ENCODE results near the gene CLMP.

DNA sequence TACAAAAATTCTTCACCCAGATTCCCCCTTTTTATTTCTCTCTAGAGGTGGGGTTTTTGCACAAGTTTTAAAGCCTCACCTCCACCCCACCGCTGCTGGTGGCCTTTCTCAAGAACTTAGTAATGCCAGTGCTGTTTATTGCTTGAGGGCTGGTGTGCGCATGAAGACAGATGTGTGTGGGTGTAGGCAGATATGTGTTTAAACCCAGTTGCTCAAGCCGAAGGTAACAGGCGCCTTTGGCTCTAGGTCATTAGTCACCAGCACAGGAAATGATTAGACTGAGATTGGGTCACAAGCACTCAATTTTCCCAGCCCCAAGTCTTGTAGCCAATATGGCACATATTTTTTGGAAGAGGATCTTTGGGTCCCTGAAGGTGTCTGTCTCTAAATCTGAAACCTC, 2.7 kb upstream of the CLMP start:
- TF ChIP-seq, protein P1, sequence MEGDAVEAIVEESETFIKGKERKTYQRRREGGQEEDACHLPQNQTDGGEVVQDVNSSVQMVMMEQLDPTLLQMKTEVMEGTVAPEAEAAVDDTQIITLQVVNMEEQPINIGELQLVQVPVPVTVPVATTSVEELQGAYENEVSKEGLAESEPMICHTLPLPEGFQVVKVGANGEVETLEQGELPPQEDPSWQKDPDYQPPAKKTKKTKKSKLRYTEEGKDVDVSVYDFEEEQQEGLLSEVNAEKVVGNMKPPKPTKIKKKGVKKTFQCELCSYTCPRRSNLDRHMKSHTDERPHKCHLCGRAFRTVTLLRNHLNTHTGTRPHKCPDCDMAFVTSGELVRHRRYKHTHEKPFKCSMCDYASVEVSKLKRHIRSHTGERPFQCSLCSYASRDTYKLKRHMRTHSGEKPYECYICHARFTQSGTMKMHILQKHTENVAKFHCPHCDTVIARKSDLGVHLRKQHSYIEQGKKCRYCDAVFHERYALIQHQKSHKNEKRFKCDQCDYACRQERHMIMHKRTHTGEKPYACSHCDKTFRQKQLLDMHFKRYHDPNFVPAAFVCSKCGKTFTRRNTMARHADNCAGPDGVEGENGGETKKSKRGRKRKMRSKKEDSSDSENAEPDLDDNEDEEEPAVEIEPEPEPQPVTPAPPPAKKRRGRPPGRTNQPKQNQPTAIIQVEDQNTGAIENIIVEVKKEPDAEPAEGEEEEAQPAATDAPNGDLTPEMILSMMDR (IDR thresholded peaks at IDR 0.05), result no peak
- no peak for TF ChIP-seq POLR2A (IDR thresholded peaks at IDR 0.05)
- no peak for TF ChIP-seq POLR2AphosphoS5 (IDR thresholded peaks at IDR 0.05)

Measured in transverse colon (tissue), 4 donors.